DMS153 treated with DMSO at 0.1 percent for 48 hours (cell line): ENCODE measurements around the gene TRIM44.
A peak's percentile ranks its signal among the peaks of the same experiment; 100 is the strongest.
"Not testable (repeated sequence)": the region's sequence is repeated elsewhere in the genome, so short reads cannot be mapped to it uniquely, and the experiment has no call there.

Source experiments
- DNase-seq: peaks from one replicate; lab custom pipeline; 2025; ENCODE audit not compliant: unreplicated experiment; lab: John Stamatoyannopoulos, UW

The TRIM44 gene

DNA sequence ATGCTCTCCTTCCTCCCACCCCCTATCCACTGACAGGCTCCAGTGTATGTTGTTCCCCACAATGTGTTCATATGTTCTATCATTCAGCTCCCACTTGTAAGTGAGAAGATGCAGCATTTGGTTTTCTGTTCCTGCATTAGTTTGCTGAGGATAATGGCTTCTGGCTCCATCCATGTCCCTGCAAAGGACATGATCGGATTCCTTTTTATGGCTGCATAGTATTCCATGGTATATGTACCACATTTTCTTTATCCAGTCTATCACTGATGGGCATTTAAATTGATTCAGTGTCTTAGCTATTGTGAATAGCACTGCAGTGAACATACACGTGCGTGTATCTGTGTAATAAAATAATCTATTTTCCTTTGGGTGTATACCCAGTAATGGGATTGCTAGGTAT, 5.8 kb downstream of the TRIM44 start:
- DNase-seq: not testable (repeated sequence)

DNA sequence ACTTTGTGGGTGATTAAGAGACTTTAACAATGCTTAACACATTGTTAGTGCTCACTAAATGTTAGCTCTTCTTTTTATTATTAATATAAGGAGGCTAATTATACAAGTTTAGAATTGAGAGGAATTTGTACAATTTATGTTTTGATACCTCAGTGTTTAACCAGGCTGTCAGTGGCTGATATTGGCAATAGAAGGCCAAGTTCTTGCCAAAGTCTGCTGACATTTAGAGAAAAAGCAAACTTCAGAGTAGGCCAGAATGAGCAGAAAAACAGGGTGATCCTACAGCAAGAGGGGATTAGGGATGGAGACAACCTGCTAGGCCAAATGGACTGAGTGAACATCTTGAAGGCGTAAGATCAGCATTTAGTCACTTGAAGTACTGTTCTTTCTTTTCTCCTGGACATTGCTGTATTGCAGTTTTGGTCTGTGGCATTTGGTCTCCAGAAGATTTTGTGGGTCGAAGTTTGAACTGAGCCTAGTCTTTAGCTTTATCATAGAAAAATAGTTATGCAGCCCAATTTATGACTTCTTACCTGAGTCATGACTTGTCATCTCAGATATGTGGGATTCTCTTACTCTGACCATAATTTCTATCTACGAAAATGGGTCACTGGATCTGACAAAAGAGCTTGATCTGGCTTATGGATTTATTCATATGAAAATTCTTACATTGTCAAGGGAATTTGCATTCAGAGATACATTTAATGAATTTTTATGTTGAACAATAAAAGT, 9.0 kb downstream of the TRIM44 start:
- DNase-seq: no peak

DNA sequence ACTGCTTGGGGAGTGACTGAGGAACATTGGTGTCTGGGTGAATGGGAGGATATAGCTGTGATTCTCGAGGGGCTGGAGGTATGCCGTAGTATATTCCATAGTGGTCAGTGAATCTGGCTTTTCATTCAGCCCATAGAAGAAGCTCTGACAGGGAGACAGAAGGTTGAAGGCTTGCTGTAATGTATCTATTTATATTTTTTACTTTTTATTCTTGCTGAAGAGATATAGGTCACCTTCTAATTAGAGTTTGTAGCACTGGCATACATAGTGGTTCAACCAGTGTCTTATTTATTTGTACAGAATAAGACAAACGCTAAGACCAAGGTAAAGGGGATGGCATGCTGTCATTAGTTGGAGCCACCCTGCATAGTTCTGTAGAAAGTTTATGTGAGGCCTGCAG, 10.0 kb downstream of the TRIM44 start:
- DNase-seq: no peak

DNA sequence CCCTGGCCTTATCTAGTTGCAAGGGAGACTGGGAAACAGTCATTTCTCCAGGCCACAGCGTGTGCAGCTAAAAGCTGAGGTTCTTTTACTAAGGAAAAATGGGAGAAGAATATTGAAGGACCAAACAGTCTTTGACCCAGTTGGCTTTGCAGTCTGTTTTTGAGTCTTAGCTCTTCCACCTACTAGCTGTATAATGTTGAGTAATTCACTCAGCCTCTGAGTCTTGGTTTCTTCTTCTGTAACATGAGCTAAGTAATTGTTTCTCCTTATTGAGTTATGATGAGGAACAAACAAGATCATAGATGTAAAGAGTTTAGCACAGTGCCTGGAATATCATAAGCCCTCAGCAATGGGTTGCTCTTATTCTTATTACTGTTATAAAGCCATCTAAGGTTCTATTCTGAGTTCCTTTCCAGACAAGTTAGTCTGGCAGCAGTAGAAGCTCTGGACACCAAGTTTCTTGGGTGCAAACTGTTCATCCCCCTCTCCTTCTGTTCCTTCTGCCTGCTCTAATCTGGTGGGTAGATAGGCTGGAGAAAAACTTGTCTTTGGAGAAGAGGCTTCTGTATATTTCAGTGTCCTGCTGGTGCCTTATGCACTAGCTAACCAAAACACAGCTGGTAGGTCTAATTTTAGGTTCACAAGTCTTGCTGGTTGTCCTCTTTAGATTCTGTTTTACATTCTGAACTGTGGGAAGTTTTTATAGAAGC, 13.5 kb downstream of the TRIM44 start:
- DNase-seq: no peak

DNA sequence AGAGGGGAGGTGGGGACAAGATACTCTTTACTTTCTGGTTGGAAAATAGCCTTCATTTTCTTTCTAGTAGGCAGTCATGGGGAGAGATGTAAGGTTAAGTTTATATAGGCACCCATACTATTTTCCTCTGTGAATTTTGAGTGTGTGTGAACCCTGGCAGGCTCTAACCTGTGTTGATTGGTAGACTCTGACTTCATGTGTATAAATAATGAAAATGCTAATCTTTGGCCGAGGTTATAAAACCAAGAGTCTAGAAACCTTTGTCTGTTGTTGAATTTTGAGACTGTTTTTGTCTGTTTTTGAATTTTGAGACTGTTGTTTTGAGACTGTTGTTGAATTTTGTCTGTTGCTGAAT, 14.0 kb downstream of the TRIM44 start:
- DNase-seq: no peak

DNA sequence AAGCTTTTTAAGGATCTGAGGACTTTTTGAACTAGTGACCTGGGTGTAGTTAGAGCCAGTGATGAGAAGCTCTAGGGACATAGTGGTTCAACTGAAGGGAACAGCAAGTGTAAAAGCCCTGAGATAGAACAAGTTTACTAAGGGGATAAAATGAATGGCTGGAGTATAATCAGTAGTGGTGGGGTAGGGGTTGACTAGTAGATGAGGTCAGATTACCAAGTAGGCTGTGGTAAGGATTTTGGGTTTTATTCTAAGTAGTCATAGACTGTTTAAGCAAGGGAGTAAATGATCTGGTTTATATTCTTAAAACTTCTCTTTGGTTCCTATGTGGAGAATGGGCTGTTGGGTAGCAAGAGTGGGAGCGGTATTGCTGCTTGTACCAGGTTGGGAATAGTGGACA, 15.3 kb downstream of the TRIM44 start:
- DNase-seq: no peak

DNA sequence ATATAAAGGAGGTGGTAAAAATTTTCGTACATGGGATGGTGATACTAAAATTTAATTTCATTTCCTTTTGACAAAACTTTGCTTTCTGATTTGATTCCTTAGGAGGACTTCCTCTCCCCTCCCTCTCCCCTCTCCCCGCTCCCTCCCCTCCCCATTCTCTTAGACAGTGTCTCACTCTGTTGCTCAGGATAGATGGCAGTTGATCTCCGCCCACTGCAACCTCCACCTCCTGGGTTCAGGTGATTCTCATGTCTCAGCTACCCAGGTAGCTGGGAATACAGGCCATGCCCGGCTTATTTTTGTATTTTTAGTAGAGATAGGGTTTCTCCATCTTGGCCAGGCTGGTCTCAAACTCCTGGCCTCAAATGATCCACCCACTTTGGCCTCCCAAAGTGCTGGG, 15.9 kb downstream of the TRIM44 start:
- no peak for DNase-seq

DNA sequence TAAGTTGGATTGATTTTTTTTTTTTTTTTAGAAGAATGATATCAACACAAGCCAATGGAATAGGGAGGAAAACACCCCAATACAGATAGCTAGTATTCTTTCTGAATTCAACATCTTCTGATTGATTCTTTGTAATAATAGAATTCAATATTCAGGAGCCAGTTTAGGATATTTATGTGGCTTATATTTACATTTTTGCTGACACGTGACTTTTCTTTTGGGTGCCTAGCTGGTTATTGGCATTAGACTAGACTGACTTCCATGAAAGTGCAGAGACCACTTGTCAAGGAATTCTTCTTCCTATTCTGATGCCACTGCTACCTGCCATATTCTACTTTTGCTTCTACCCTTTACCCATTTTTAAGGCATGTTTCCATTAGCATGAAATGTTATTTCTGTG, 16.4 kb downstream of the TRIM44 start:
- DNase-seq: no peak

DNA sequence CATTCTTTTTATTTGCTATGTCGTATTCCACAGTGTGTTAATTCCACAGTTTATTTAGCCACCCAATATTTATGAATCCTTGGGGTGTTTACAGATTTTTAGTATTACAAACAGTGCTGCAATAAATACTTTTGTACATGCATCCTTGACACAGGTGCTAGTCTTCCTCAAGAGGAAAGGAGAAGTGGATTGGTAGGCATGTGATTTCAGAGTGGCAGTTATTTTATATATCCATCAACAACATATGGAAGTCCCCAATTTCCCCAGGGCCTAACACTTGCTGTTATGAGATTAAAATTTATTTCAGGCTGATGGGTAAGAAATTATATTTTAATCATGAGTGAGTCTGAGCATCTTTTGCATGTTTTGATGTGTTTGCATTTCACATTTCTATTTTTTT, 17.9 kb downstream of the TRIM44 start:
- no peak for DNase-seq

DNA sequence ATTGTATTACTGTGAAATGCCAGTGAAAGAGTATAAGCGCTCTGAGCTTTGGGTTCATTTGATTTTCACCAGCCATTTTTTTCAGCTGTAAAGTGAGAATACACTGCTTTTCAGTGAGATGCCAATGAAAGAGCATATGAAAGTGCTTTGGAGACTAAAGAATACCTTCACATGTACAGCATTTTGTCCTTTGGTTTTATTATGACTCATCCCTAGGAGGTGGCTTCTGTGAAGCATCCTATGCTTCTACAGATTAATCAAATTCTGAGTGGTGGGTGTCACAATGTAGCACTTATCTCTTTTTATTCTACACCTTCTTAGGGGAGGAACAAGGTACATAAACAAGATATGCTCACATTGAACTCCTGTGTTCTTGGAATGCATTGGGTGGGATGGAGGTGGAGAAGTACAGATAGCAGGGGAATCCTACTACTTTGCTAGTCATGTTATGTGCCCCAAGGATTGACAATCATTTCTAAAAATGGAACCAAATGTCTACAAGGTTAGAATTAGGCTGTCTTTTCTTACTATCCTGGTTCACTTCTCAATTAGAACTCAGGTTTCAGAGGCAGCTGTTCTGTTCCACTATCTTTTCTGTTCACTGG, 18.7 kb downstream of the TRIM44 start:
- no peak for DNase-seq

DNA sequence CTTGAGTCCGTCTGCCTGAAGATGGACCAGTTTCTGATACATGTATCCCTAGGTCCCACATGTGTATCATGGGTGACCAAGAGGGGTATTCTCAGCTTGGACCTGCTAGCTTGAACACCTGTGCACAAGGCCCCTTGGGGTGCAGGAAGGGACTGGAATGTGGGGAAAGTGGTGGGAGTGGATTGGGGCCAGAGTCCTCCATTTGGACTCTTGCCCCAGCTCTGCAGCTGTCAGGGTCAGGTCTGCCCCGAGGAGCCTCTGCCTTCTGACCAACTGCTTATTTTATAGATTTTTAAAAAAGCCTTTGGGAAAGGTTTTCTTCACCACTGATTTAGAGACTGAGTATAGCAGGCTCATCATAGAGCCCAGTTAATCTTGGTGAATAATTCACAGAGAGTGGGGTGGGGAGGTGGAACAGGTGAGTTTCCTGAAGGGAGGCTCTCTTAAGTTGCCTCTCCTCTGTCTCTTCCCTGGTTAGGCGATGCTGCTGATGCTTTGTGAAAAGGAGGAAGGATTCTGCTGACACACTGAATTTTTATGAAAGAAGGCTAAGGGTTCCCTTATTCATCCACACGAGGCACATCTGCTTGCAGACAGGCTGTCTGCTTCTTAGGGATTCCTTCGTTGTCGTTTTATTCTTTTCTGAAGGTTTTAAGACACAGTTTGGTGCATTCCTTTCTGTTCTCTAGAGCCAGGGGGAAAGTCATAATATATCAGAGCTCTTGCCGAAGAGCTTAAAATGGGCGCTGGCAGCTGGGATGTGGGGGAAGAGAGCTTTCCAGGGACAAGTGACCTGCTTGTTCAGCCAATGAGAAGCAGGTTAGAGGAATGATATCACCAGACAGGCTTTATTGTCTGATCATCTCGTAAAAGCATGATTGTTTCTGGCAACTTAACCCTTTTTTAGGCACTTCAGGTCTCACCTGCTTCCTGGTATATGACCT, 19.9 kb downstream of the TRIM44 start:
- peak; percentile 72 for DNase-seq

DNA sequence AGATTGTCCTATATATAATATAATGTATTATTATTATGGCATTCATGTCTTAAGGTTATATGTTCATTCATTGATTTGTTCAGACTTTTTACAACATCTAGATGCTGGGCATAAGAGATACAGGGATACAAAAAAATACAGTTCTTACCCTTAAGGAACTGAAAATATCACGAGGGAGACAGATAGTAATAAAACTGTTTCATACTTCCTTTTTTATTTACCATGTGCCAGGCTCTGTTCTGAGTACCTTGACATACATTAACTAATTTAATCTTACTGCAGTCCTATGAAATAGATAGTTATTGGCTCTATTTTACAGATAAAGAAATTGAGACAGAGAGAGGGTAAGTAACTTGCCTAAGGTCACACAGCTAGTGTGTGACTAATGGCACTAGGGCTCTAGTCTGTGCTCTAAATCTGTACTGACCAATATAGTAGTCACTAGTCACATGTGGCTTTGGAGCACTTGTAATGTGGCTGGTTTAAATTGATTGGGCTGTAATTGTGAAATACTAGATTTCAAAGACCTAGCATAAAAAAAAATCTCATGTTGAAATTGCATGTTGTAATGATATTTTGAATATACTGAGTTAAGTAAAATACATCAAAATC, 21.3 kb downstream of the TRIM44 start:
- DNase-seq: no peak

DNA sequence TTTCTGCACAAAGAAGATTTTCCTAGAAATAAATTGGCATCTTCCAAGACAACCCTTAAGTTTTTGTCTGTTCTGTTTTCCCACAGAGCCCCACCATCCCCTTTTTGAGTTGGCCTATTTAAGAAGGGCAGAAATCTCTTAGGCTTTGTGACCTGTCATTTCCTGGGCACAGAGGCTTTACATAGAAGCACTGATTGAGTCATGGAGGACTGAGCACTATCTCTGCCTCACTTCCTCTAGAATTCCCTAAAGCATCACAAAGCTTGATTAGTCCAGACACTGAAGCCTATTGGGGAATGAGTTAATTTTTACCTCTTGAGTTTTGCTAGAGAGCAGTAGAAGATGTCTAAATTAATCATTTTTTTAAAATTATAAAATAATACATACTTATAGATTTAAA, 25.4 kb downstream of the TRIM44 start:
- DNase-seq: no peak

DNA sequence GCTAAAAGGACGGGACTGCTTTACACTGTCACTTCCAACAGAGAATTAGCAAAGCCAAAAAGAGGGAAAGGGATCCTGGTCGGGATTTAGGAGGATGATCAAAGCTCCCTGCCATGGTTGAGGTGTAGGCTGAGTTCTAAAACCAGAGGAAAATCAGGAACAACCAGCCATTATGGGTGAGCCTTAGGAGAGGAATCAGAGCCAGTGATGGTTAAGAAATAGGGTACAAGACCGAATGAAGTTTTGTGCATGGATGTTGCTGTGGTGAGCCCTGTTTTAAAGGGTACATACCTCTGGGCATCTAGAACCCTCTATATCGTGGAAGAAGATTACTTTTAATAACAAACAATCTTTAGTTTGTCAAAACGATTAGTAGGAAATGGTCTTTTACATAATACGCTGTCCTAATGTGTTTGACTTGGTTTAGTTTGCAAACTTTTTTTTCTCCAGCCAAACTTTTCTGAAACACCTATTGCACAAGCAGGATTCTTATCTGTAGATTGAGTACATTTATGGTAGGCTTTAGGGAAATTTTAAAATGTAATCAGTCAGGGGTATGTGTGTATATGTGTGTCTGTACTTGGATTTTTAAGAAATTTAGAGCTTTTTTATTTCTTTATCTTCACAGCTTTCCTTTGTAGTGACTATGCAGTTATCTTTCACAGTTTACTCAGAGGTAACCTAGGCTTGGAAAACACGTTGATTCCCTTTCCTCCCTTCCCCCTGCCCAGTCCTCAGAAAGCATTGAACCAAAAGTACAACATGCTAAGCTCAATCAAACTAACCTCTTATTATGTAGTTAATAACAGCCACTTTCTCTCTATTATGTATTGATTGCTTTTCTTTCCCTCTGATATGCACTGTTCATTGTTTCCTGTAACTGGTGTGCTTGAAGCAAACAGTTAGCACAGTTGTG, 26.8 kb downstream of the TRIM44 start:
- no peak for DNase-seq

DNA sequence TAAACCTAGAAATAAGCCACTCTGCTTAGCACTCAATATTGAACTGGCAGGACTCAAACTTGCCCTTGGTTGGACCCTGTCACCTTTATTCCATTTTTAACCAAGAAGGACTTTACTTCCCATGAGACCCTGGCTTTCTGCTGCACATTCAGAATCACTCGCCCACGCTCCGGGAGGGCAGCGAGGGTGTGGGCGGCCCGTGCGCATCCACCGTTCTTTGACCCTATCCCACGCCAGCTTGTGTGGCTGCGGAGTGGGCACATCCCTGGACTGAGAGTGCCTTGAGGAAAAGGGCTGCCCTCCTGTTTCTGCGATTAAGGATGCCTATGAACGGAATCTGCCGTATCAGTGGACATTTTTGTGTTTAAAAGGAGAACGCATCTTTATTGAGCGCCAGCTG, 39.6 kb downstream of the TRIM44 start:
- DNase-seq: no peak

DNA sequence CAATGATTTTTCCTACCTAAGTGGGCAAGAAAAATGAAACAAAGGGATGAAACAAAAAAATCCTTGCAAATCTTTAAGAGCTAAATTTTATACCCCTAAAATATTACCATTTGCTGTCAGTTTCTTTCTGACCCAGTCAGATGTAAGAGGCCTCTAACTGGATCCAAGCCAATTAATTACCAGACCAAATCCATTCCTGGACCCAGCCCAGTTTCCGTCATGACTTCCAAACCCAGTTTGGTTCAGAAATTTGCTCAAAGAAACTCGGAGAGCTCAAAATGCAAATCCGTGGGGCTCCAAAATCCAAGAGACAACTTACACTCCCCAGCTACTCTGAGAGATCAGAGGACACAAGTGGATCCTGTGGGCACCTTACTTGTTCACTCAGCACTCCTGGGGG, 46.8 kb downstream of the TRIM44 start:
- DNase-seq: no peak

DNA sequence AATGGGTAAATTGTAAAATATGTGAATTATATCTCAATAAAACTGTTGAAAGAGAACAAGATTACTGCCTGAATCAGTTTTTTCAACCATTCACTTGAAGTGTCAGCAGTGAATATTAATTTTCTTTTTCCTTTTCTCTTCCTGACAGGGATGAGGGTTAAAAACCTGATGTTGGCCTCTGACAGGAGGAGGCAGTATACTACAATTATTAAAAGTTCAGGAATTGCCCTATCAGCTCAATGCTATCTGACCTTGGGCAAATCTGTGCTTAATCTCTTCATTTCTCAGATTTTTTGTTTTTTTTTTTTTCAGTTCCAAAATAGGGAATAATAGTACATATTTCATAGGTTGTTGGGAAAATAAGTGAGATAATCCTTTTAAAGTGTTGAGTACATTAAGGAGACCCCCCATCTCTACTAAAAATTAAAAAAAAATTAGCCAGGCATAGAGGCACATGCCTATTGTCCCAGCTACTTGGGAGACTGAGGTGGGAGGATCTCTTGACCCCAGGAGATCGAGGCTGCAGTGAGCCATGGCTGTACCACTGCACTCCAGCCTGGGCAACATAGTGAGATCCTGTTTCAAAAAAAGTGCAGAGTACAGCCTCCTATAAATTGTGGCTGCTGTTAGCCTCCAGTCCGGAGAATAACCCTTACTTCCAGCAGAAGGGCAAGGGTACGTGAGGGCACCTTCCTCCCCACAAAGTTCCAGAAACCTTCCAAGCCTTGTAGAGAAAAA, 48.8 kb downstream of the TRIM44 start:
- DNase-seq: no peak

DNA sequence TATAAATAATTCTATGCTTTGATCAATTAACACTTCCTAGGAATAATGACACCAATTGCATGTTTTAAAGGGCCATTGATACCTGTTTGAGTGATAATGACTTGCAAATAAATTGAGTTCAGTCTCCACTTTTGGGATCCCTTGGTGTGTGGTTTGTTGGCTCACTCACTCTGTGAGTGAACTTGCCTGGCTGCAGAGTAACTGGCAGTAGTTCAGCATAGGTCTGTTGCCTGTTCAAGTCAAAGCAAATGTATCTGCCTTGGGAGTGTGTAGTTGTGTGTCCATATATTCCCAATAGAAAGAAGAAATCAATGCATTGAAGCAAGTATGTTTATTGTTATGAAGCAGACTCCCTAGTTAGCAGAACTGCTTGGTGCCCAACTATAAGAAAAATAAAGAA, 49.3 kb downstream of the TRIM44 start:
- no peak for DNase-seq

DNA sequence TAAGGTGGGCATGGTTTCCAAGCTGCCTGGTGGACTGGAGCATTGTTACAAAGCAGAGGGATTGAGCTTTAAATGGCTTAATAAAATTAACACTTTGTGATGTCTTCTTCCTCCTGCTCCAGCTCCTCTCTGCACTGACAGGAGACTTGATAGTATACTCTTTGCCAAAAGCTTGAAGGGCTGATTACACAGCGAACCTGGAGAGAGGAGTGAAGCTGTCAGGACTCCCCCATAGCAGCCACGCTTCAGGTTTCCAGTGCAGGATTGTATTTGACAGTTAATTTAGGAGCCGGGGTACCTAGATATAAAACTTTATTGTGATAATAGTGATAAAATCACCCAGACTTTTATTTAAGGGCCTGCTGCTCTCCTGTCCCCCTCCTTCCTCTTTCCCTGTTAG, 50.0 kb downstream of the TRIM44 start:
- no peak for DNase-seq
